HG03558 (cell line): Measurements from ENCODE around the gene KCNAB1.
A peak's percentile ranks its signal among the peaks of the same experiment; 100 is the strongest.

ENCODE experiments used
- ATAC-seq: cut with Tn5 transposase; IDR thresholded peaks from one replicate; pipeline ENCODE4 v1.9.1; 2021; ENCODE audit warnings: moderate number of reproducible peaks; ENCODE audit not compliant: unreplicated experiment; ENCODE audit errors: extremely low read depth

Gene KCNAB1

GRCh38 chr3:156303001-156303707 lies 182.8 kb downstream of the KCNAB1 start:
- no peak for ATAC-seq

GRCh38 chr3:156304406-156304805 lies 184.0 kb downstream of the KCNAB1 start:
- ATAC-seq, result no peak

- no peak for ATAC-seq
Observed at GRCh38 chr3:156305672-156306071, 185.3 kb downstream of the KCNAB1 start.

- no peak for ATAC-seq
Observed at GRCh38 chr3:156307704-156308103, 187.3 kb downstream of the KCNAB1 start.

- ATAC-seq, result no peak
Observed at GRCh38 chr3:156311431-156311830, 191.1 kb downstream of the KCNAB1 start.

GRCh38 chr3:156311930-156312329 lies 191.6 kb downstream of the KCNAB1 start:
- no peak for ATAC-seq

- no peak for ATAC-seq
Observed at GRCh38 chr3:156316076-156316475, 195.7 kb downstream of the KCNAB1 start.

GRCh38 chr3:156317462-156318074 lies 197.2 kb downstream of the KCNAB1 start:
- ATAC-seq, result no peak

- ATAC-seq, result no peak
Observed at GRCh38 chr3:156321945-156322344, 201.6 kb downstream of the KCNAB1 start.

- ATAC-seq, result no peak
Observed at GRCh38 chr3:156323466-156323865, 203.1 kb downstream of the KCNAB1 start.

GRCh38 chr3:156330415-156330814 lies 210.0 kb downstream of the KCNAB1 start:
- ATAC-seq, result no peak

- ATAC-seq, result no peak
Observed at GRCh38 chr3:156332304-156332703, 211.9 kb downstream of the KCNAB1 start.

- ATAC-seq, result no peak
Observed at GRCh38 chr3:156334841-156335545, 214.6 kb downstream of the KCNAB1 start.

GRCh38 chr3:156339491-156339890 lies 219.1 kb downstream of the KCNAB1 start:
- ATAC-seq, result no peak

- no peak for ATAC-seq
Observed at GRCh38 chr3:156341332-156341731, 221.0 kb downstream of the KCNAB1 start.

GRCh38 chr3:156341831-156342416 lies 221.5 kb downstream of the KCNAB1 start:
- ATAC-seq, result peak; percentile 100

GRCh38 chr3:156344215-156344614 lies 223.8 kb downstream of the KCNAB1 start:
- ATAC-seq, result no peak

GRCh38 chr3:156349111-156349510 lies 228.7 kb downstream of the KCNAB1 start:
- ATAC-seq, result no peak

GRCh38 chr3:156349978-156350377 lies 229.6 kb downstream of the KCNAB1 start:
- no peak for ATAC-seq

GRCh38 chr3:156350781-156351180 lies 230.4 kb downstream of the KCNAB1 start:
- ATAC-seq, result no peak

- no peak for ATAC-seq
Observed at GRCh38 chr3:156351783-156352182, 231.4 kb downstream of the KCNAB1 start.
